HCT116 (cell line): ENCODE measurements around the gene SERPINF2. TPM values are rescaled to one million over a fixed set of nuclear protein-coding genes. Genes with fewer than 3 reads are reported as not detected.

Experiments
- ATAC-seq: fragments of 200-7000 bp; cut with Tn5 transposase; 2 replicates; pipeline ENCODE4 v1.9.1; 2020; ENCODE audit warnings: mild to moderate bottlenecking, moderate library complexity
- BruUV-seq: library from RNA; stranded (reverse); fragments of 400-500 nt; replicated peaks from 2 replicates; lab custom pipeline; 2021; lab: Mats Ljungman, UMichigan
- CTCF ChIA-PET: fragments of 300-600 bp; sonication (Branson Sonifier 250); formaldehyde crosslinking; loops from one replicate; lab custom pipeline; 2021; ENCODE audit warnings: antibody characterized with exemption; lab: Charles Lee
- POLR2A ChIA-PET: fragments of 300-600, 350-600 bp; sonication (Branson Sonifier 250); formaldehyde crosslinking; loops from one replicate; lab custom pipeline; 2021; ENCODE audit warnings: antibody characterized with exemption; lab: Charles Lee
- RAD21 ChIA-PET, 2 experiments: fragments of 300-600 bp; sonication (Branson Sonifier 250); formaldehyde crosslinking; loops; one replicate each; lab custom pipeline; 2023; ENCODE audit warnings: low total read pairs in 2 of 2; ENCODE audit not compliant: uncharacterized antibody in 2 of 2, unreplicated experiment in 2 of 2, low non-redundant PET in 1 of 2; lab: Charles Lee
- DNase-seq: peaks from one replicate; pipeline ENCODE4 v3.0.0-alpha.2; 2010; ENCODE audit warnings: low read depth, low spot score
- H2AFZ ChIP-seq: fragments of 200-600 bp; shearing (Covaris generic), sonication (generic); 2 replicates; pipeline ENCODE4 v1.6.1; 2017; ENCODE audit warnings: low read depth, mixed run types, mixed read lengths, antibody characterized with exemption, low read length; ENCODE audit not compliant: poor library complexity, severe bottlenecking
- H3K27ac ChIP-seq: 2 replicates; pipeline ENCODE4 v1.5.1; 2012; ENCODE audit warnings: low read depth, low read length
- H3K27me3 ChIP-seq: fragments of 200-600 bp; sonication (generic); 2 replicates; pipeline ENCODE4 v1.6.1; 2016; ENCODE audit warnings: mixed run types, low read length, mixed read lengths; ENCODE audit not compliant: insufficient read depth
- H3K36me3 ChIP-seq, 2 experiments: fragments of 200-500 bp in 1 of 2; fragments of 200-600 bp in 1 of 2; sonication (Bioruptor generic) in 1 of 2; sonication (generic) in 1 of 2; 2 replicates each; pipeline versions ENCODE4 v1.5.1 to v1.6.1; 2014 to 2016; ENCODE audit warnings: low read length in 2 of 2, inconsistent platforms in 1 of 2, mixed read lengths in 1 of 2, mixed run types in 1 of 2; ENCODE audit not compliant: insufficient read depth in 2 of 2, control insufficient read depth in 1 of 2
- H3K4me1 ChIP-seq, 2 experiments: fragments of 200-600 bp in 1 of 2; sonication (generic) in 1 of 2; 2 replicates each; pipeline versions ENCODE4 v1.5.1 to v1.6.1; 2012 to 2017; ENCODE audit warnings: low read length in 2 of 2, inconsistent platforms in 1 of 2, mild to moderate bottlenecking in 1 of 2, mixed read lengths in 1 of 2, mixed run types in 1 of 2, moderate library complexity in 1 of 2; ENCODE audit not compliant: insufficient read depth in 2 of 2, control insufficient read depth in 1 of 2
- H3K4me2 ChIP-seq: fragments of 200-600 bp; sonication (generic); 2 replicates; pipeline ENCODE4 v1.6.1; 2017; ENCODE audit warnings: mixed run types, low read length, mixed read lengths
- H3K4me3 ChIP-seq, 2 experiments: fragments of 200-600 bp in 1 of 2; sonication (generic) in 1 of 2; replicated peaks in 1 of 2; 2 replicates each; pipeline ENCODE4 v1.5.1; 2011 to 2016; ENCODE audit warnings: low read length in 2 of 2, control low read depth in 1 of 2, low read depth in 1 of 2, mild to moderate bottlenecking in 1 of 2, mixed read lengths in 1 of 2, mixed run types in 1 of 2
- H3K79me2 ChIP-seq: fragments of 200-600 bp; sonication (generic); 2 replicates; pipeline ENCODE4 v1.6.1; 2017; ENCODE audit warnings: mild to moderate bottlenecking, mixed run types, low read length, moderate library complexity, mixed read lengths; ENCODE audit not compliant: insufficient read depth
- H3K9ac ChIP-seq: fragments of 200-600 bp; sonication (generic); 2 replicates; pipeline ENCODE4 v1.6.1; 2016; ENCODE audit warnings: low read length, mixed read lengths
- H3K9me2 ChIP-seq: fragments of 200-600 bp; sonication (generic), shearing (Covaris generic); 2 replicates; pipeline ENCODE4 v1.6.1; 2017; ENCODE audit warnings: mixed run types, mild to moderate bottlenecking, moderate library complexity; ENCODE audit not compliant: insufficient read depth
- H3K9me3 ChIP-seq, 2 experiments: fragments of 200-500 bp in 1 of 2; fragments of 200-600 bp in 1 of 2; sonication (Bioruptor generic) in 1 of 2; sonication (generic) in 1 of 2; 2 replicates each; pipeline ENCODE4 v1.6.1; 2014 to 2017; ENCODE audit warnings: low read length in 2 of 2, mixed read lengths in 2 of 2, inconsistent platforms in 1 of 2, low read depth in 1 of 2, mild to moderate bottlenecking in 1 of 2, mixed run types in 1 of 2, moderate library complexity in 1 of 2; ENCODE audit not compliant: control insufficient read depth in 1 of 2, insufficient read depth in 1 of 2
- H4K20me1 ChIP-seq: fragments of 200-600 bp; sonication (generic), shearing (Covaris generic); 2 replicates; pipeline ENCODE4 v1.6.1; 2017; ENCODE audit warnings: mixed run types, mild to moderate bottlenecking, moderate library complexity; ENCODE audit not compliant: insufficient read depth
- ATF3 ChIP-seq: IDR thresholded peaks from 2 replicates; pipeline ENCODE4 v1.6.1; 2012
- CBX3 ChIP-seq: IDR thresholded peaks from 2 replicates; pipeline ENCODE4 v1.6.1; 2012; ENCODE audit warnings: low read depth
- CEBPB ChIP-seq: IDR thresholded peaks from 2 replicates; pipeline ENCODE4 v1.6.1; 2012; ENCODE audit warnings: low read depth
- CTCF ChIP-seq, 3 experiments: fragments of 200-600 bp in 1 of 3; sonication (generic) in 1 of 3; IDR thresholded peaks in 2 of 3; conservative IDR thresholded peaks in 1 of 3; 2 replicates each; pipeline ENCODE4 v1.5.1; 2012 to 2017; ENCODE audit warnings: low read depth in 2 of 3, low read length in 2 of 3, antibody characterized with exemption in 1 of 3, borderline replicate concordance in 1 of 3, control low read depth in 1 of 3, mild to moderate bottlenecking in 1 of 3, mixed read lengths in 1 of 3, mixed run types in 1 of 3, moderate library complexity in 1 of 3; ENCODE audit not compliant: insufficient read depth in 1 of 3
- EGR1 ChIP-seq: IDR thresholded peaks from 2 replicates; pipeline ENCODE4 v1.6.1; 2012; ENCODE audit warnings: low read depth
- ELF1 ChIP-seq: IDR thresholded peaks from 2 replicates; pipeline ENCODE4 v1.6.1; 2012; ENCODE audit warnings: low read depth, borderline replicate concordance
- EZH2 ChIP-seq: fragments of 200-600 bp; sonication (generic); IDR thresholded peaks from 2 replicates; pipeline ENCODE4 v1.6.1; 2017; ENCODE audit warnings: antibody characterized with exemption, mixed run types
- EZH2phosphoT487 ChIP-seq: fragments of 200-600 bp; IDR thresholded peaks from 2 replicates; pipeline ENCODE4 v1.6.1; 2018; ENCODE audit warnings: antibody characterized with exemption, borderline replicate concordance
- FOSL1 ChIP-seq: IDR thresholded peaks from 2 replicates; pipeline ENCODE4 v1.6.1; 2012; ENCODE audit warnings: low read depth
- JUND ChIP-seq: IDR thresholded peaks from 2 replicates; pipeline ENCODE4 v1.6.1; 2012
- MAX ChIP-seq: IDR thresholded peaks from 2 replicates; pipeline ENCODE4 v1.6.1; 2012
- POLR2A ChIP-seq: IDR thresholded peaks from 2 replicates; pipeline ENCODE4 v1.7.0; 2011; ENCODE audit warnings: borderline replicate concordance; ENCODE audit not compliant: insufficient read depth, insufficient read length; ENCODE audit errors: extremely low read depth
- RAD21 ChIP-seq: IDR thresholded peaks from 2 replicates; pipeline ENCODE4 v1.6.1; 2012; ENCODE audit warnings: low read depth, mild to moderate bottlenecking
- SIN3A ChIP-seq: IDR thresholded peaks from 2 replicates; pipeline ENCODE4 v1.6.1; 2012; ENCODE audit warnings: low read depth
- SP1 ChIP-seq: IDR thresholded peaks from 2 replicates; pipeline ENCODE4 v1.6.1; 2012; ENCODE audit warnings: low read depth
- TCF7L2 ChIP-seq: IDR thresholded peaks from 2 replicates; pipeline ENCODE4 v1.7.0; 2011; ENCODE audit warnings: borderline replicate concordance, inconsistent platforms; ENCODE audit not compliant: insufficient read depth, insufficient read length; ENCODE audit errors: extremely low read depth
- YY1 ChIP-seq: IDR thresholded peaks from 2 replicates; pipeline ENCODE4 v1.6.1; 2011; ENCODE audit warnings: low read length, low read depth, moderate library complexity, mild to moderate bottlenecking; ENCODE audit not compliant: insufficient replicate concordance; ENCODE audit errors: extremely low read depth
- ZBTB33 ChIP-seq: IDR thresholded peaks from 2 replicates; pipeline ENCODE4 v1.6.1; 2011; ENCODE audit warnings: mild to moderate bottlenecking, low read length, moderate library complexity; ENCODE audit not compliant: insufficient replicate concordance; ENCODE audit errors: extremely low read depth
- ZFX ChIP-seq: fragments of 450-650 bp; IDR thresholded peaks from 2 replicates; pipeline ENCODE4 v1.6.1; 2017
- ZNF274 ChIP-seq: fragments of 200-500 bp; sonication (Bioruptor generic); IDR thresholded peaks from 2 replicates; pipeline ENCODE4 v1.6.1; 2014; ENCODE audit warnings: mild to moderate bottlenecking, low read depth, low read length, inconsistent platforms
- intact Hi-C: fragments of 100-400 bp; cut with micrococcal nuclease; formaldehyde crosslinking; loops from 2 replicates; pipeline ENCODE4 v1.10.0; 2022
- total RNA-seq: library from RNA; stranded (reverse); gene quantifications from one replicate; pipeline ENCODE4 v1.2.1, GENCODE V29; 2021; ENCODE audit not compliant: unreplicated experiment

The SERPINF2 gene
- total RNA-seq, 1 experiment from 2014 or later, result 2.5 TPM

GRCh38 chr17:1796800-1797199, 54.1 kb downstream of the SERPINF2 start:
- no peak overlapping the region for H3K27ac ChIP-seq
- TF ChIP-seq ZFX (no peak), ATF3 (no peak), EGR1 (no peak), POLR2A (no peak), MAX (no peak), JUND (no peak), RAD21 (no peak), CTCF (IDR thresholded peaks at IDR 0.05 in 2 of 3, conservative IDR thresholded peaks at IDR 0.05 in 1 of 3; ENCODE audit: borderline replicate concordance in 1 of 3, insufficient read depth in 1 of 3, low read depth in 2 of 3, low read length in 2 of 3) (no peak), ZNF274 (no peak), ELF1 (no peak), SIN3A (no peak), CBX3 (no peak), FOSL1 (no peak), EZH2 (no peak), EZH2phosphoT487 (no peak), CEBPB (no peak), TCF7L2 (no peak), ZBTB33 (no peak), YY1 (no peak), SP1 (no peak)
- DNase-seq (no peak), ATAC-seq (no peak)
- no peak overlapping the region for H3K4me3 ChIP-seq
- no peak overlapping the region for H3K9ac ChIP-seq
- H3K4me1 ChIP-seq, result no peaks in the 10 kb centered on the region
- ChIA-PET CTCF (no interaction called here), POLR2A (no interaction called here), RAD21 (no interaction called here)
- peaks cover 51% of the 10 kb centered on the region for H3K79me2 ChIP-seq
- H3K9me3 ChIP-seq, result no peaks in the 10 kb centered on the region
- no peak overlapping the region for H2AFZ ChIP-seq
- H3K36me3 ChIP-seq, result peaks cover 3 to 12% of the 10 kb centered on the region in 2 experiments
- H3K9me2 ChIP-seq, result no peaks in the 10 kb centered on the region
- H4K20me1 ChIP-seq, result no peaks in the 10 kb centered on the region
- BruUV-seq, result no TSS peak
- no peak overlapping the region for H3K4me2 ChIP-seq
- intact Hi-C loops, result no loop called here
- no peaks in the 10 kb centered on the region for H3K27me3 ChIP-seq
